ENCODE measurements around the gene GNG8. TPM values are rescaled to one million over a fixed set of nuclear protein-coding genes. Genes with fewer than 3 reads are reported as not detected.

The GNG8 gene
- total and polyA plus RNA-seq, 9 of the 15 experiments (the other 6 are each of a cell fraction or from before 2014, with no cell fraction given), result 1.3 TPM; not detected in 8

- TF ChIP-seq, protein P1, sequence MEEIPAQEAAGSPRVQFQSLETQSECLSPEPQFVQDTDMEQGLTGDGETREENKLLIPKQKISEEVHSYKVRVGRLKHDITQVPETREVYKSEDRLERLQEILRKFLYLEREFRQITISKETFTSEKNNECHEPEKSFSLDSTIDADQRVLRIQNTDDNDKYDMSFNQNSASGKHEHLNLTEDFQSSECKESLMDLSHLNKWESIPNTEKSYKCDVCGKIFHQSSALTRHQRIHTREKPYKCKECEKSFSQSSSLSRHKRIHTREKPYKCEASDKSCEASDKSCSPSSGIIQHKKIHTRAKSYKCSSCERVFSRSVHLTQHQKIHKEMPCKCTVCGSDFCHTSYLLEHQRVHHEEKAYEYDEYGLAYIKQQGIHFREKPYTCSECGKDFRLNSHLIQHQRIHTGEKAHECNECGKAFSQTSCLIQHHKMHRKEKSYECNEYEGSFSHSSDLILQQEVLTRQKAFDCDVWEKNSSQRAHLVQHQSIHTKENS (CRISPR knock-in tag; IDR thresholded peaks at IDR 0.05), result no peak
- TF ChIP-seq ZNF263 (CRISPR knock-in tag; IDR thresholded peaks at IDR 0.05; ENCODE audit: borderline replicate concordance), result 0 out of 2 replicates have a peak, but pooled peaks have one; percentile 3
- TF ChIP-seq CBX3 (IDR thresholded peaks at IDR 0.05; ENCODE audit: borderline replicate concordance in 1 of 2, low read length in 2 of 2), result no peak
- TF ChIP-seq, protein P2, sequence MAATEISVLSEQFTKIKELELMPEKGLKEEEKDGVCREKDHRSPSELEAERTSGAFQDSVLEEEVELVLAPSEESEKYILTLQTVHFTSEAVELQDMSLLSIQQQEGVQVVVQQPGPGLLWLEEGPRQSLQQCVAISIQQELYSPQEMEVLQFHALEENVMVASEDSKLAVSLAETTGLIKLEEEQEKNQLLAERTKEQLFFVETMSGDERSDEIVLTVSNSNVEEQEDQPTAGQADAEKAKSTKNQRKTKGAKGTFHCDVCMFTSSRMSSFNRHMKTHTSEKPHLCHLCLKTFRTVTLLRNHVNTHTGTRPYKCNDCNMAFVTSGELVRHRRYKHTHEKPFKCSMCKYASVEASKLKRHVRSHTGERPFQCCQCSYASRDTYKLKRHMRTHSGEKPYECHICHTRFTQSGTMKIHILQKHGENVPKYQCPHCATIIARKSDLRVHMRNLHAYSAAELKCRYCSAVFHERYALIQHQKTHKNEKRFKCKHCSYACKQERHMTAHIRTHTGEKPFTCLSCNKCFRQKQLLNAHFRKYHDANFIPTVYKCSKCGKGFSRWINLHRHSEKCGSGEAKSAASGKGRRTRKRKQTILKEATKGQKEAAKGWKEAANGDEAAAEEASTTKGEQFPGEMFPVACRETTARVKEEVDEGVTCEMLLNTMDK (IDR thresholded peaks at IDR 0.05; ENCODE audit: borderline replicate concordance, insufficient read depth, low read depth, low read length, poor library complexity, severe bottlenecking), result no peak
- 0 out of 2 replicates have a peak, but pooled peaks have one; percentile 23 for TF ChIP-seq DPF2 (IDR thresholded peaks at IDR 0.05)
- no peak for TF ChIP-seq HMGN3 (IDR thresholded peaks at IDR 0.05; ENCODE audit: borderline replicate concordance, extremely low read depth, insufficient read length, low read depth, low read length)
- TF ChIP-seq ZNF57 (CRISPR knock-in tag; IDR thresholded peaks at IDR 0.05), result no peak
- no peak for TF ChIP-seq HDGF (IDR thresholded peaks at IDR 0.05)
These were observed 32.8 kb downstream of the GNG8 start (continued) for GRCh38 chr19:46603195-46603637.

Data from K562 (cell line).